Endothelial cell of umbilical vein (primary cell): ENCODE data around the gene S1PR5. TPM values are rescaled to one million over a fixed set of nuclear protein-coding genes. Genes with fewer than 3 reads are reported as not detected.

ENCODE experiments used
- BruUV-seq: library from RNA; stranded (reverse); fragments of 400-500 nt; replicated peaks from 2 replicates; lab custom pipeline; 2021; lab: Mats Ljungman, UMichigan
- CTCF ChIA-PET: fragments of 300-600, 350-600 bp; sonication (Branson Sonifier 250); formaldehyde crosslinking; loops from one replicate; lab custom pipeline; 2021; ENCODE audit warnings: antibody characterized with exemption, inconsistent platforms; lab: Charles Lee
- POLR2A ChIA-PET: fragments of 300-600, 350-600 bp; sonication (Branson Sonifier 250); formaldehyde crosslinking; loops from one replicate; lab custom pipeline; 2021; ENCODE audit warnings: antibody characterized with exemption, inconsistent platforms; lab: Charles Lee
- DNase-seq: peaks from one replicate; pipeline ENCODE4 v3.0.0-alpha.2; 2011; ENCODE audit warnings: low read depth, low spot score
- FAIRE-seq: peaks from 2 replicates; lab custom pipeline; 2011; peaks lifted over from hg19 to GRCh38; lab: Jason Lieb, UNC
- H2AFZ ChIP-seq: 2 replicates; pipeline ENCODE4 v1.6.0; 2012; ENCODE audit warnings: low read depth, low read length, control low read depth, inconsistent platforms
- H3K27ac ChIP-seq: 2 replicates; pipeline ENCODE4 v1.5.1; 2011; ENCODE audit warnings: low read depth, mild to moderate bottlenecking, control low read depth, low read length, moderate library complexity; ENCODE audit not compliant: insufficient read depth
- H3K27me3 ChIP-seq, 2 experiments: 2 replicates each; pipeline versions ENCODE4 v1.6.0 to v1.6.1; 2011; ENCODE audit warnings: low read length in 2 of 2, mixed read lengths in 1 of 2; ENCODE audit not compliant: control insufficient read depth in 2 of 2, insufficient read depth in 2 of 2
- H3K36me3 ChIP-seq, 2 experiments: 2 replicates in 1 of 2; 3 replicates in 1 of 2; pipeline ENCODE4 v1.5.1; 2011; ENCODE audit warnings: low read length in 2 of 2, mild to moderate bottlenecking in 1 of 2, moderate library complexity in 1 of 2; ENCODE audit not compliant: control insufficient read depth in 2 of 2, insufficient read depth in 2 of 2; ENCODE audit errors: extremely low read depth in 1 of 2
- H3K4me1 ChIP-seq: 3 replicates; pipeline ENCODE4 v1.5.1; 2011; ENCODE audit warnings: mild to moderate bottlenecking, low read length; ENCODE audit not compliant: control insufficient read depth, insufficient read depth; ENCODE audit errors: extremely low read depth
- H3K4me2 ChIP-seq: 2 replicates; pipeline ENCODE4 v1.6.1; 2011; ENCODE audit warnings: low read length, control low read depth, mixed read lengths; ENCODE audit not compliant: insufficient read depth
- H3K4me3 ChIP-seq, 3 experiments: fragments of 200-600 bp in 1 of 3; sonication (generic), shearing (Covaris generic) in 1 of 3; replicated peaks in 1 of 3; 2 replicates each; pipeline ENCODE4 v1.5.1; 2011 to 2016; ENCODE audit warnings: control low read depth in 3 of 3, low read length in 3 of 3, mild to moderate bottlenecking in 2 of 3, inconsistent platforms in 1 of 3, low read depth in 1 of 3, moderate library complexity in 1 of 3; ENCODE audit not compliant: insufficient read depth in 1 of 3
- H3K79me2 ChIP-seq: 2 replicates; pipeline ENCODE4 v1.6.0; 2012; ENCODE audit warnings: low read length, inconsistent platforms; ENCODE audit not compliant: control insufficient read depth, insufficient read depth
- H3K9ac ChIP-seq: replicated peaks from 2 replicates; pipeline ENCODE3; 2011; ENCODE audit warnings: low read length, control low read depth; ENCODE audit not compliant: insufficient read depth; ENCODE audit errors: extremely low read depth
- H3K9me1 ChIP-seq: replicated peaks from 3 replicates; pipeline ENCODE4 v1.6.0; 2011; ENCODE audit warnings: mild to moderate bottlenecking, low read length; ENCODE audit not compliant: control insufficient read depth, insufficient read depth; ENCODE audit errors: extremely low read depth
- H3K9me3 ChIP-seq: replicated peaks from 2 replicates; pipeline ENCODE4 v1.5.1; 2012; ENCODE audit warnings: low read length, inconsistent platforms; ENCODE audit not compliant: control insufficient read depth, insufficient read depth
- H4K20me1 ChIP-seq: replicated peaks from 2 replicates; pipeline ENCODE3; 2011; ENCODE audit warnings: mild to moderate bottlenecking, low read length; ENCODE audit not compliant: control insufficient read depth, insufficient read depth; ENCODE audit errors: extremely low read depth
- CTCF ChIP-seq, 2 donors: IDR thresholded peaks; 1 replicate in 1 of 2; 2 replicates in 1 of 2; pipeline ENCODE4 v1.5.1; 2011; ENCODE audit warnings: low read length in 2 of 2, mild to moderate bottlenecking in 2 of 2, moderate library complexity in 2 of 2, control low read depth in 1 of 2, inconsistent platforms in 1 of 2, low read depth in 1 of 2; ENCODE audit not compliant: insufficient read depth in 1 of 2; ENCODE audit errors: extremely low read depth in 1 of 2
- EZH2 ChIP-seq: IDR thresholded peaks from 2 replicates; pipeline ENCODE4 v1.6.1; 2012; ENCODE audit warnings: borderline replicate concordance, low read depth, mild to moderate bottlenecking, moderate library complexity, low read length, inconsistent platforms; ENCODE audit not compliant: severe bottlenecking
- FOS ChIP-seq: IDR thresholded peaks from 2 replicates; pipeline ENCODE4 v1.6.1; 2011; ENCODE audit warnings: mild to moderate bottlenecking, low read length, moderate library complexity, borderline replicate concordance; ENCODE audit not compliant: insufficient read depth
- JUN ChIP-seq: IDR thresholded peaks from 2 replicates; pipeline ENCODE4 v1.6.1; 2011; ENCODE audit warnings: borderline replicate concordance, low read depth; ENCODE audit not compliant: insufficient read length, insufficient read depth
- MAX ChIP-seq: IDR thresholded peaks from 2 replicates; pipeline ENCODE4 v1.6.1; 2011; ENCODE audit not compliant: insufficient read depth, insufficient read length
- MYC ChIP-seq: IDR thresholded peaks from one replicate; pipeline ENCODE4 v1.6.1; 2011; ENCODE audit warnings: mild to moderate bottlenecking, low read depth, low read length
- POLR2A ChIP-seq: IDR thresholded peaks from 2 replicates; pipeline ENCODE4 v1.6.1; 2012; ENCODE audit warnings: low read depth, mild to moderate bottlenecking, control low read depth, low read length
- POLR2AphosphoS5 ChIP-seq: IDR thresholded peaks from 2 replicates; pipeline ENCODE4 v1.6.1; 2012; ENCODE audit warnings: low read depth, mild to moderate bottlenecking, control low read depth, low read length, moderate library complexity; ENCODE audit not compliant: insufficient read depth
- dilution Hi-C: fragments of 300-500 bp; cut with MboI; formaldehyde crosslinking; loops from one replicate; pipeline ENCODE4 v1.15.0; 2019; ENCODE audit warnings: low sequenced_read_pairs; ENCODE audit not compliant: extremely low pct_ligation_motif_present
- intact Hi-C: fragments of 100-400 bp; cut with micrococcal nuclease; formaldehyde crosslinking; loops from one replicate; pipeline ENCODE4 v1.10.0; 2022
- polyA plus RNA-seq, 4 experiments: library from polyadenylated mRNA; depleted of rRNA in 3 of 4; stranded (reverse) in 3 of 4; unstranded in 1 of 4; fragments of >200 nt; gene quantifications; 2 replicates each; pipeline versions ENCODE4 v1.2.1 to v1.2.3, GENCODE V29; 2011 to 2012; ENCODE audit warnings: missing spikeins in 1 of 4
- total RNA-seq: library from RNA; stranded (reverse); gene quantifications from 2 replicates; pipeline ENCODE4 v1.2.3, GENCODE V29; 2021

The S1PR5 gene
- total and polyA plus RNA-seq, 2 donors (not counting 3 experiments of a cell fraction or from before 2014, with no cell fraction given), result not detected

- intact Hi-C loops (loop anchor here (10.0 kb wide), 1 partner anchor 586 kb away; no protein-coding TSS in a partner anchor), dilution Hi-C loops (no loop called here)
- Histone ChIP-seq H3K4me1 (no peaks in the 10 kb centered on the region), H2AFZ (no peak overlapping the region), H3K9me1 (no peaks in the 10 kb centered on the region), H3K27me3 (peaks cover 7 to 13% of the 10 kb centered on the region in 2 experiments), H3K79me2 (no peaks in the 10 kb centered on the region), H3K9me3 (no peaks in the 10 kb centered on the region), H3K36me3 (no peaks in the 10 kb centered on the region), H3K4me3 (no peak overlapping the region), H4K20me1 (no peaks in the 10 kb centered on the region), H3K9ac (no peak overlapping the region), H3K4me2 (no peak overlapping the region), H3K27ac (no peak overlapping the region)
- FAIRE-seq (no peak), DNase-seq (no peak)
- ChIA-PET CTCF (interaction anchor here (0.9 to 2.9 kb wide), 5 partner anchors 9 to 191 kb away, joined by 3 to 23 read pairs (median 5); partner anchors contain the start of gene S1PR5), POLR2A (no interaction called here)
- BruUV-seq, result no TSS peak
- TF ChIP-seq CTCF (IDR thresholded peaks at IDR 0.05; ENCODE audit: extremely low read depth in 1 of 2, insufficient read depth in 1 of 2, low read depth in 1 of 2, low read length in 2 of 2) (no peak), MYC (no peak), POLR2A (no peak), POLR2AphosphoS5 (no peak), FOS (no peak), MAX (no peak), JUN (no peak), EZH2 (no peak)
Measured at GRCh38 chr19:10508707-10509106, 8.5 kb downstream of the S1PR5 start.
